Ishikawa (cell line): ENCODE data around the gene CSNK1D.

Experiments
- CEBPB ChIP-seq: IDR thresholded peaks from 2 replicates; pipeline ENCODE4 v1.6.1; 2012
- EP300 ChIP-seq: IDR thresholded peaks from 2 replicates; pipeline ENCODE4 v1.6.1; 2012; ENCODE audit warnings: borderline replicate concordance
- FOXM1 ChIP-seq: IDR thresholded peaks from 2 replicates; pipeline ENCODE4 v1.6.1; 2012; ENCODE audit warnings: low read depth, borderline replicate concordance
- NFIC ChIP-seq: IDR thresholded peaks from 2 replicates; pipeline ENCODE4 v1.6.1; 2012
- RAD21 ChIP-seq: IDR thresholded peaks from 2 replicates; pipeline ENCODE4 v1.6.1; 2012; ENCODE audit warnings: low read depth
- TAF1 ChIP-seq: IDR thresholded peaks from 2 replicates; pipeline ENCODE4 v1.6.1; 2012; ENCODE audit warnings: low read depth, mild to moderate bottlenecking
- TEAD4 ChIP-seq: IDR thresholded peaks from 2 replicates; pipeline ENCODE4 v1.6.1; 2012
- ZBTB7A ChIP-seq: IDR thresholded peaks from 2 replicates; pipeline ENCODE4 v1.6.1; 2012; ENCODE audit warnings: low read depth
- TF ChIP-seq, protein P1 (sequence below): IDR thresholded peaks from 2 replicates; pipeline ENCODE4 v1.6.1; 2012
- TF ChIP-seq, protein P2 (sequence below): IDR thresholded peaks from 2 replicates; pipeline ENCODE4 v1.6.1; 2012; ENCODE audit warnings: low read depth, mild to moderate bottlenecking
- TF ChIP-seq, protein P3 (sequence below): IDR thresholded peaks from 2 replicates; pipeline ENCODE4 v1.6.1; 2012

DNA sequence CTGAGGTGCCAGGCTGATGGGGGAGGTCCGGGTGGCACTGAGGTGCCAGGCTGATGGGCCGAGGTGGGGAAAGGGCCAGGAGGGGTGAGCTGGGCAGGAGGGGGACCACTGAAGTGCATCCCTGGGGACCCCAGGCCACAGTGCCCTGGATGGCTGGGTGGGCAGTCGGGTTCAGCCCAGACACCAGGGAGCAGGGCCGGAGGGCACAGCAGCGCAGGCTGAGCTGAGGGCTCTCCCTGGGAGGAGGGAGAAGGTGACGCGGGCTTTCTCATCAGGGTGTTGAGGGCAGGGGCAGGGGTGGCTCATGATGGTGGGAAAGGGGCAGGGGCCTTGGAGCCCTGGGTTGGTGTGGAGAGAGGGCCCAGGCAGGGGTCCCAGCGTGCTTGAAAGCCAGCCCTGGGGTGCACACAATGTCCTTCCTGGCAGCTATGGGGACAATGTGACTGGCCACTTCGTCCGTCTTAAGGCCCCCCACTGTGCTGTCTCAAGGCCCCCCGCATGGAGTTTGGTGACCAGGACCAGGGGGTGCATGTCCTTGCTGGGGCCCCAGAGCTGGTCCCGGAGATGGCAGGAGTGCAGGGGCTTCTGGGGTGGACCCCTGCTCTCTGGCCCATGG is 27.9 kb upstream of the CSNK1D start:
- TF ChIP-seq, protein P1, sequence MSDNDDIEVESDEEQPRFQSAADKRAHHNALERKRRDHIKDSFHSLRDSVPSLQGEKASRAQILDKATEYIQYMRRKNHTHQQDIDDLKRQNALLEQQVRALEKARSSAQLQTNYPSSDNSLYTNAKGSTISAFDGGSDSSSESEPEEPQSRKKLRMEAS, result no peak
- TF ChIP-seq ZBTB7A (no peak), NFIC (no peak), CEBPB (no peak), RAD21 (no peak), FOXM1 (no peak), TAF1 (no peak), EP300 (no peak), TEAD4 (no peak)
- TF ChIP-seq, protein P2, sequence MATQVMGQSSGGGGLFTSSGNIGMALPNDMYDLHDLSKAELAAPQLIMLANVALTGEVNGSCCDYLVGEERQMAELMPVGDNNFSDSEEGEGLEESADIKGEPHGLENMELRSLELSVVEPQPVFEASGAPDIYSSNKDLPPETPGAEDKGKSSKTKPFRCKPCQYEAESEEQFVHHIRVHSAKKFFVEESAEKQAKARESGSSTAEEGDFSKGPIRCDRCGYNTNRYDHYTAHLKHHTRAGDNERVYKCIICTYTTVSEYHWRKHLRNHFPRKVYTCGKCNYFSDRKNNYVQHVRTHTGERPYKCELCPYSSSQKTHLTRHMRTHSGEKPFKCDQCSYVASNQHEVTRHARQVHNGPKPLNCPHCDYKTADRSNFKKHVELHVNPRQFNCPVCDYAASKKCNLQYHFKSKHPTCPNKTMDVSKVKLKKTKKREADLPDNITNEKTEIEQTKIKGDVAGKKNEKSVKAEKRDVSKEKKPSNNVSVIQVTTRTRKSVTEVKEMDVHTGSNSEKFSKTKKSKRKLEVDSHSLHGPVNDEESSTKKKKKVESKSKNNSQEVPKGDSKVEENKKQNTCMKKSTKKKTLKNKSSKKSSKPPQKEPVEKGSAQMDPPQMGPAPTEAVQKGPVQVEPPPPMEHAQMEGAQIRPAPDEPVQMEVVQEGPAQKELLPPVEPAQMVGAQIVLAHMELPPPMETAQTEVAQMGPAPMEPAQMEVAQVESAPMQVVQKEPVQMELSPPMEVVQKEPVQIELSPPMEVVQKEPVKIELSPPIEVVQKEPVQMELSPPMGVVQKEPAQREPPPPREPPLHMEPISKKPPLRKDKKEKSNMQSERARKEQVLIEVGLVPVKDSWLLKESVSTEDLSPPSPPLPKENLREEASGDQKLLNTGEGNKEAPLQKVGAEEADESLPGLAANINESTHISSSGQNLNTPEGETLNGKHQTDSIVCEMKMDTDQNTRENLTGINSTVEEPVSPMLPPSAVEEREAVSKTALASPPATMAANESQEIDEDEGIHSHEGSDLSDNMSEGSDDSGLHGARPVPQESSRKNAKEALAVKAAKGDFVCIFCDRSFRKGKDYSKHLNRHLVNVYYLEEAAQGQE, result no peak
- TF ChIP-seq, protein P3, sequence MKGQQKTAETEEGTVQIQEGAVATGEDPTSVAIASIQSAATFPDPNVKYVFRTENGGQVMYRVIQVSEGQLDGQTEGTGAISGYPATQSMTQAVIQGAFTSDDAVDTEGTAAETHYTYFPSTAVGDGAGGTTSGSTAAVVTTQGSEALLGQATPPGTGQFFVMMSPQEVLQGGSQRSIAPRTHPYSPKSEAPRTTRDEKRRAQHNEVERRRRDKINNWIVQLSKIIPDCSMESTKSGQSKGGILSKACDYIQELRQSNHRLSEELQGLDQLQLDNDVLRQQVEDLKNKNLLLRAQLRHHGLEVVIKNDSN, result no peak
